Smooth muscle cell (in vitro differentiated cells): Measurements from ENCODE around the gene TOMM6. TPM values are rescaled to one million over a fixed set of nuclear protein-coding genes. Genes with fewer than 3 reads are reported as not detected.

Experiments
- DNase-seq: peaks from one replicate; lab custom pipeline; 2025; ENCODE audit not compliant: unreplicated experiment; lab: John Stamatoyannopoulos, UW
- H2AFZ ChIP-seq: fragments of 200-600 bp; sonication (generic); 2 replicates; pipeline ENCODE4 v1.6.0; 2016; ENCODE audit warnings: antibody characterized with exemption, low read depth, mild to moderate bottlenecking
- H3F3A ChIP-seq: fragments of 200-600 bp; sonication (generic); 2 replicates; pipeline ENCODE4 v1.6.0; 2017; ENCODE audit warnings: antibody characterized with exemption, low read depth
- H3K27ac ChIP-seq: fragments of 200-600 bp; sonication (generic); 2 replicates; pipeline ENCODE4 v1.5.1; 2016; ENCODE audit warnings: low read depth, mild to moderate bottlenecking
- H3K27me3 ChIP-seq: fragments of 200-600 bp; sonication (generic); 2 replicates; pipeline ENCODE4 v1.6.1; 2016; ENCODE audit warnings: low read depth, mild to moderate bottlenecking
- H3K36me3 ChIP-seq: fragments of 200-600 bp; sonication (generic); 2 replicates; pipeline ENCODE4 v1.5.1; 2016; ENCODE audit warnings: low read depth
- H3K4me1 ChIP-seq: fragments of 200-600 bp; sonication (generic); 2 replicates; pipeline ENCODE4 v1.5.1; 2016; ENCODE audit warnings: low read depth
- H3K4me2 ChIP-seq: fragments of 200-600 bp; sonication (generic); 2 replicates; pipeline ENCODE4 v1.6.0; 2016; ENCODE audit warnings: mild to moderate bottlenecking
- H3K4me3 ChIP-seq: fragments of 200-600 bp; sonication (generic); 2 replicates; pipeline ENCODE4 v1.5.1; 2016; ENCODE audit warnings: mild to moderate bottlenecking
- H3K79me2 ChIP-seq: fragments of 200-600 bp; sonication (generic); 2 replicates; pipeline ENCODE4 v1.6.0; 2016; ENCODE audit warnings: low read depth, mild to moderate bottlenecking
- H3K9ac ChIP-seq: fragments of 200-600 bp; sonication (generic); 2 replicates; pipeline ENCODE4 v1.6.0; 2016; ENCODE audit warnings: low read depth
- H3K9me3 ChIP-seq: fragments of 200-600 bp; sonication (generic); replicated peaks from 2 replicates; pipeline ENCODE4 v1.5.1; 2016; ENCODE audit warnings: low read depth
- H4K20me1 ChIP-seq: fragments of 200-600 bp; sonication (generic); 2 replicates; pipeline ENCODE4 v1.6.0; 2016; ENCODE audit warnings: low read depth
- CTCF ChIP-seq: fragments of 200-600 bp; sonication (generic); IDR thresholded peaks from 2 replicates; pipeline ENCODE4 v1.5.1; 2017; ENCODE audit warnings: borderline replicate concordance, mild to moderate bottlenecking, antibody characterized with exemption; ENCODE audit not compliant: insufficient read depth, poor library complexity, severe bottlenecking
- WGBS: methylation state at CpG from one replicate; pipeline ENCODE4 v1.1.7; 2016; ENCODE audit warnings: low lambda C conversion rate; 5-methylcytosine and 5-hydroxymethylcytosine counted together
- polyA plus RNA-seq: library from polyadenylated mRNA; unstranded; fragments of >200 nt; fragmentation: Nextera tagmentation; extraction: Ambion mirVana; gene quantifications from 2 replicates; pipeline ENCODE4 v1.2.1, GENCODE V29; 2016
- total RNA-seq: library from RNA; depleted of rRNA; stranded (reverse); fragments of >200 nt; gene quantifications from 2 replicates; pipeline ENCODE4 v1.2.3, GENCODE V29; 2014

Gene TOMM6
- total and polyA plus RNA-seq, 2 experiments from 2014 or later: 235 to 253 TPM

- H3K9me3 ChIP-seq: no peaks in the 10 kb centered on the region
- peaks cover 7% of the 10 kb centered on the region for H3K4me1 ChIP-seq
- no peak overlapping the region for H3K4me3 ChIP-seq
- 100% methylated on average over 1 of the region's 1 CpG for WGBS
- no peaks in the 10 kb centered on the region for H3K27me3 ChIP-seq
- no peak overlapping the region for H3K27ac ChIP-seq
- H3F3A ChIP-seq: peaks cover 21% of the 10 kb centered on the region
- no peak overlapping the region for H2AFZ ChIP-seq
- no peak overlapping the region for H3K4me2 ChIP-seq
- peaks cover 5% of the 10 kb centered on the region for H3K36me3 ChIP-seq
- no peak overlapping the region for H3K9ac ChIP-seq
- no peak for TF ChIP-seq CTCF
- no peak for DNase-seq
- H4K20me1 ChIP-seq: no peaks in the 10 kb centered on the region
- peaks cover 16% of the 10 kb centered on the region for H3K79me2 ChIP-seq
These were observed 2.6 kb downstream of the TOMM6 start for GRCh38 chr6:41790045-41790444.

GRCh38 chr6:41791305-41791704 lies 3.8 kb downstream of the TOMM6 start:
- H3K4me3 ChIP-seq: no peak overlapping the region
- no peaks in the 10 kb centered on the region for H4K20me1 ChIP-seq
- 84% methylated on average over 1 of the region's 1 CpG for WGBS
- H2AFZ ChIP-seq: no peak overlapping the region
- no peak for TF ChIP-seq CTCF
- H3K4me2 ChIP-seq: no peak overlapping the region
- H3K79me2 ChIP-seq: peaks cover 16% of the 10 kb centered on the region
- no peaks in the 10 kb centered on the region for H3K9me3 ChIP-seq
- H3K36me3 ChIP-seq: peaks cover 5% of the 10 kb centered on the region
- DNase-seq: no peak
- H3K27ac ChIP-seq: no peak overlapping the region
- H3K27me3 ChIP-seq: no peaks in the 10 kb centered on the region
- no peaks in the 10 kb centered on the region for H3K4me1 ChIP-seq
- H3K9ac ChIP-seq: no peak overlapping the region
- peaks cover 21% of the 10 kb centered on the region for H3F3A ChIP-seq

DNA sequence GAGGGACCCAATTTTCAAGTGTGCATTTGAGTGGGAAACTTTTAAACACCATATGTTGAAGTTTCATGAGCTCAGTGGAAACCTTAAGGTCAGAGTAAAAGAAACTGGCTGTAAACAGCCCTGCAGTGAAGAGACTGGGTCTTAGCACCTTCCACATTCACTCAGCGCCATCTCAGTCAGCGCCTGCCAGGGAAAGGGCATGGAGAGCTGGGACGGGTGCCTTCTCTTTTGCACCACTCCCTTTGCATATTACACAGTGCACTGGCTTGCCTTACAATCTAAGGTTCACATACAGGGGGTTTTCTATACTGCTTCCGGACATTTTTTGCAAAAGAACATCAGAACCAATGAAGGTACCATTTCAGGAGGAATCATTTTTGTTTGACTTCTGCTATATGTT lies 4.5 kb downstream of the TOMM6 start:
- no peaks in the 10 kb centered on the region for H4K20me1 ChIP-seq
- H2AFZ ChIP-seq: no peak overlapping the region
- no peak overlapping the region for H3K4me2 ChIP-seq
- H3K4me1 ChIP-seq: no peaks in the 10 kb centered on the region
- H3K27me3 ChIP-seq: no peaks in the 10 kb centered on the region
- TF ChIP-seq CTCF: no peak
- H3K4me3 ChIP-seq: no peak overlapping the region
- H3F3A ChIP-seq: peaks cover 21% of the 10 kb centered on the region
- WGBS: 94% methylated on average over 4 of the region's 4 CpGs
- peaks cover 16% of the 10 kb centered on the region for H3K79me2 ChIP-seq
- peaks cover 5% of the 10 kb centered on the region for H3K36me3 ChIP-seq
- H3K9ac ChIP-seq: no peak overlapping the region
- no peak for DNase-seq
- no peak overlapping the region for H3K27ac ChIP-seq
- H3K9me3 ChIP-seq: no peaks in the 10 kb centered on the region

DNA sequence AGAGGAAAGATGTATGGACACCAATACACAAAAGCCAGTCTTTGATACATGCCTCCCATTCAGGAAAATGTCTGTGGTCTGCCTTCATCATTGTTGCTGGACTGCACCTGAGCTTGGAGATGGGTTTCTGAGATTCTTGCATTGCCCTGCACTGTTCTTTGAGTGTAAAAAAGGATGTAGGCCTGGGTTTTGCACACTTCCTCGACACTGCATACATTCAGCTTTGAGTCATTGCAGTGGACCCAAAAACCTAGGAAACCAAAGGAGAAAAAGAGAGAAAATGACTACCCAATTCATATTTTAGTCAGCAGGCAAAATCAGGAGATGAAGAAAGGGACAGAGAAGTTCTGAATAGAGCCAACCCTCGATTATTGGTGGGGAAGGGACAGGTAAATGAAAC lies 9.0 kb downstream of the TOMM6 start:
- Histone ChIP-seq H3K4me2 (no peak overlapping the region), H3K36me3 (no peaks in the 10 kb centered on the region), H2AFZ (no peak overlapping the region), H3K9ac (no peak overlapping the region), H3K27ac (no peak overlapping the region), H3F3A (no peaks in the 10 kb centered on the region), H3K27me3 (no peaks in the 10 kb centered on the region), H3K79me2 (no peaks in the 10 kb centered on the region), H3K4me3 (no peak overlapping the region), H4K20me1 (no peaks in the 10 kb centered on the region), H3K9me3 (no peaks in the 10 kb centered on the region), H3K4me1 (no peaks in the 10 kb centered on the region)
- 96% methylated on average over 2 of the region's 2 CpGs for WGBS
- TF ChIP-seq CTCF: no peak
- no peak for DNase-seq
